Measurements from ENCODE around the gene C1orf141. TPM values are rescaled to one million over a fixed set of nuclear protein-coding genes. Genes with fewer than 3 reads are reported as not detected.
A peak's percentile ranks its signal among the peaks of the same experiment; 100 is the strongest.

C1orf141 gene
- total RNA-seq, 1 experiment from 2014 or later = not detected

DNA sequence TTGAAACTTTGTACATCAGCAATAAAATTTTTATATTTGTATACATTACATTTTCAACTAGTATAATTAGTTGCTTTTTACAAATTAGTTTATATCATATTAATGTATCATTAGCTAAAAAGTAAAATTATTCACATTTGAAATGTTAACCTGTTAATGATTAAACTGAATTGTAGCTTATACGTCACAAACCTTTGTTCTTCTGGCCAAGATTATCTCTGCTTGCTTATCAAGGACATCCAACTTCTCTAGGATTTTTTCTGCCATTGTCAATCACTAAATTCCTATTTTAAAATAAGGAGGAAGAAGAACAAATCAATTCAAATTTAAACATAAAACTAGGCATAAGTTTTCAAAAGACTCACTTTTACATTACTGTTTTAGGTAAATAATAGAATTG, 7.8 kb downstream of the C1orf141 start:
- H3K27me3 Mint-ChIP-seq (ENCODE audit: low read depth) = no peaks in the 10 kb centered on the region
- H3K36me3 Mint-ChIP-seq = no peaks in the 10 kb centered on the region
- POLR2A ChIA-PET = no interaction called here
- TF ChIP-seq, protein P1, sequence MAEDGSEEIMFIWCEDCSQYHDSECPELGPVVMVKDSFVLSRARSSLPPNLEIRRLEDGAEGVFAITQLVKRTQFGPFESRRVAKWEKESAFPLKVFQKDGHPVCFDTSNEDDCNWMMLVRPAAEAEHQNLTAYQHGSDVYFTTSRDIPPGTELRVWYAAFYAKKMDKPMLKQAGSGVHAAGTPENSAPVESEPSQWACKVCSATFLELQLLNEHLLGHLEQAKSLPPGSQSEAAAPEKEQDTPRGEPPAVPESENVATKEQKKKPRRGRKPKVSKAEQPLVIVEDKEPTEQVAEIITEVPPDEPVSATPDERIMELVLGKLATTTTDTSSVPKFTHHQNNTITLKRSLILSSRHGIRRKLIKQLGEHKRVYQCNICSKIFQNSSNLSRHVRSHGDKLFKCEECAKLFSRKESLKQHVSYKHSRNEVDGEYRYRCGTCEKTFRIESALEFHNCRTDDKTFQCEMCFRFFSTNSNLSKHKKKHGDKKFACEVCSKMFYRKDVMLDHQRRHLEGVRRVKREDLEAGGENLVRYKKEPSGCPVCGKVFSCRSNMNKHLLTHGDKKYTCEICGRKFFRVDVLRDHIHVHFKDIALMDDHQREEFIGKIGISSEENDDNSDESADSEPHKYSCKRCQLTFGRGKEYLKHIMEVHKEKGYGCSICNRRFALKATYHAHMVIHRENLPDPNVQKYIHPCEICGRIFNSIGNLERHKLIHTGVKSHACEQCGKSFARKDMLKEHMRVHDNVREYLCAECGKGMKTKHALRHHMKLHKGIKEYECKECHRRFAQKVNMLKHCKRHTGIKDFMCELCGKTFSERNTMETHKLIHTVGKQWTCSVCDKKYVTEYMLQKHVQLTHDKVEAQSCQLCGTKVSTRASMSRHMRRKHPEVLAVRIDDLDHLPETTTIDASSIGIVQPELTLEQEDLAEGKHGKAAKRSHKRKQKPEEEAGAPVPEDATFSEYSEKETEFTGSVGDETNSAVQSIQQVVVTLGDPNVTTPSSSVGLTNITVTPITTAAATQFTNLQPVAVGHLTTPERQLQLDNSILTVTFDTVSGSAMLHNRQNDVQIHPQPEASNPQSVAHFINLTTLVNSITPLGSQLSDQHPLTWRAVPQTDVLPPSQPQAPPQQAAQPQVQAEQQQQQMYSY (CRISPR knock-in tag; IDR thresholded peaks at IDR 0.05) = no peak
- TF ChIP-seq, protein P2, sequence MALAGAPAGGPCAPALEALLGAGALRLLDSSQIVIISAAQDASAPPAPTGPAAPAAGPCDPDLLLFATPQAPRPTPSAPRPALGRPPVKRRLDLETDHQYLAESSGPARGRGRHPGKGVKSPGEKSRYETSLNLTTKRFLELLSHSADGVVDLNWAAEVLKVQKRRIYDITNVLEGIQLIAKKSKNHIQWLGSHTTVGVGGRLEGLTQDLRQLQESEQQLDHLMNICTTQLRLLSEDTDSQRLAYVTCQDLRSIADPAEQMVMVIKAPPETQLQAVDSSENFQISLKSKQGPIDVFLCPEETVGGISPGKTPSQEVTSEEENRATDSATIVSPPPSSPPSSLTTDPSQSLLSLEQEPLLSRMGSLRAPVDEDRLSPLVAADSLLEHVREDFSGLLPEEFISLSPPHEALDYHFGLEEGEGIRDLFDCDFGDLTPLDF (CRISPR knock-in tag; IDR thresholded peaks at IDR 0.05) = no peak
- TF ChIP-seq, protein P3, sequence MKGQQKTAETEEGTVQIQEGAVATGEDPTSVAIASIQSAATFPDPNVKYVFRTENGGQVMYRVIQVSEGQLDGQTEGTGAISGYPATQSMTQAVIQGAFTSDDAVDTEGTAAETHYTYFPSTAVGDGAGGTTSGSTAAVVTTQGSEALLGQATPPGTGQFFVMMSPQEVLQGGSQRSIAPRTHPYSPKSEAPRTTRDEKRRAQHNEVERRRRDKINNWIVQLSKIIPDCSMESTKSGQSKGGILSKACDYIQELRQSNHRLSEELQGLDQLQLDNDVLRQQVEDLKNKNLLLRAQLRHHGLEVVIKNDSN (CRISPR knock-in tag; IDR thresholded peaks at IDR 0.05) = no peak
- TF ChIP-seq, protein P4, sequence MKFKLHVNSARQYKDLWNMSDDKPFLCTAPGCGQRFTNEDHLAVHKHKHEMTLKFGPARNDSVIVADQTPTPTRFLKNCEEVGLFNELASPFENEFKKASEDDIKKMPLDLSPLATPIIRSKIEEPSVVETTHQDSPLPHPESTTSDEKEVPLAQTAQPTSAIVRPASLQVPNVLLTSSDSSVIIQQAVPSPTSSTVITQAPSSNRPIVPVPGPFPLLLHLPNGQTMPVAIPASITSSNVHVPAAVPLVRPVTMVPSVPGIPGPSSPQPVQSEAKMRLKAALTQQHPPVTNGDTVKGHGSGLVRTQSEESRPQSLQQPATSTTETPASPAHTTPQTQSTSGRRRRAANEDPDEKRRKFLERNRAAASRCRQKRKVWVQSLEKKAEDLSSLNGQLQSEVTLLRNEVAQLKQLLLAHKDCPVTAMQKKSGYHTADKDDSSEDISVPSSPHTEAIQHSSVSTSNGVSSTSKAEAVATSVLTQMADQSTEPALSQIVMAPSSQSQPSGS (CRISPR knock-in tag; IDR thresholded peaks at IDR 0.05; ENCODE audit: borderline replicate concordance, low read depth) = no peak
- TF ChIP-seq FOXK1 (CRISPR knock-in tag; IDR thresholded peaks at IDR 0.05) = no peak
- TF ChIP-seq, protein P5, sequence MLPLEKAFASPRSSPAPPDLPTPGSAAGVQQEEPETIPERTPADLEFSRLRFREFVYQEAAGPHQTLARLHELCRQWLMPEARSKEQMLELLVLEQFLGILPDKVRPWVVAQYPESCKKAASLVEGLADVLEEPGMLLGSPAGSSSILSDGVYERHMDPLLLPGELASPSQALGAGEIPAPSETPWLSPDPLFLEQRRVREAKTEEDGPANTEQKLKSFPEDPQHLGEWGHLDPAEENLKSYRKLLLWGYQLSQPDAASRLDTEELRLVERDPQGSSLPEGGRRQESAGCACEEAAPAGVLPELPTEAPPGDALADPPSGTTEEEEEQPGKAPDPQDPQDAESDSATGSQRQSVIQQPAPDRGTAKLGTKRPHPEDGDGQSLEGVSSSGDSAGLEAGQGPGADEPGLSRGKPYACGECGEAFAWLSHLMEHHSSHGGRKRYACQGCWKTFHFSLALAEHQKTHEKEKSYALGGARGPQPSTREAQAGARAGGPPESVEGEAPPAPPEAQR (CRISPR knock-in tag; IDR thresholded peaks at IDR 0.05) = no peak
- no peak for TF ChIP-seq NR1H2 (CRISPR knock-in tag; IDR thresholded peaks at IDR 0.05)
- no peaks in the 10 kb centered on the region for H3K9me3 Mint-ChIP-seq
- CTCF ChIA-PET = interaction anchor here (0.6 to 1.7 kb wide), 13 partner anchors 8 to 1181 kb away, joined by 3 to 7 read pairs (median 4); partner anchors contain the start of gene C1orf141
- no peak for ATAC-seq
- H3K4me3 Mint-ChIP-seq = no peak overlapping the region
- H3K4me1 Mint-ChIP-seq = 0 out of 2 replicates have a peak, but pooled peaks cover 3% of the 10 kb centered on the region
- no peak overlapping the region for H3K27ac Mint-ChIP-seq
- no peak for DNase-seq (ENCODE audit: low spot score)

DNA sequence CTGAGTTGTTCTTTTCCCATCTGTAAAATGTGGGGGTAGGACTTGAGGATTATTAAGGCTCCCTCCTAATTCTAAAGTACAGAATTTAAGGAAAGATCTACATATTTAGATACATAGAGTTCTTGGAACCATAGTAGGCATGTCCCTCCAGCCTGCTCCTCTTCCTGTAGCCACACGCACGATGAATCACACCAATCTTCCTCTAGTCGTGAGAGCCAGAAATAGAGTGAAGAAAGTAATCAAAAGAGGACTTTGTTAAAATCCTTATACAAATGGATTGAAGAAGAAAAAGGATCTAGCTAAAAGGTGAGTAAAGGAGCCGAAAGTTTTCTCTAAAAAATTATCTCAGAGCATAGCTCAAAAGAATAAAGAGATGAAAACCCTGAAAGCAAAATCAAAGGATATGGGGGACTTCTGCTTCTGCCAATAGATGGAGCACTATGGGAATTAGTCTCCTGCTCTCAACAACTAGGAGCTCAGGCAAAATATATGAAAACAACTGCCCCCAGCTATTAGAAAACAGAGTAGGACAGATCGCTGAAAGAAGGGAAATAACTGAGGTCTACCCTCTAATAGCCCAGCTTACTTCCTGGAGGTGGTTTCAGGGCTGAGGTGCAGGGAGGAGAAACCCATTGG, 8.5 kb downstream of the C1orf141 start:
- H3K9me3 Mint-ChIP-seq = peaks cover 2% of the 10 kb centered on the region
- ChIA-PET CTCF (interaction anchor here (0.6 to 1.7 kb wide), 14 partner anchors 9 to 1181 kb away, joined by 3 to 7 read pairs (median 4); partner anchors contain the start of gene C1orf141), POLR2A (no interaction called here)
- no peaks in the 10 kb centered on the region for H3K27me3 Mint-ChIP-seq (ENCODE audit: low read depth)
- H3K4me3 Mint-ChIP-seq = no peak overlapping the region
- H3K4me1 Mint-ChIP-seq = 0 out of 2 replicates have a peak, but pooled peaks cover 3% of the 10 kb centered on the region
- DNase-seq (ENCODE audit: low spot score) = no peak
- peak; percentile 65 for ATAC-seq
- no peaks in the 10 kb centered on the region for H3K36me3 Mint-ChIP-seq
- no peak overlapping the region for H3K27ac Mint-ChIP-seq
- TF ChIP-seq FOXP1 (CRISPR knock-in tag; IDR thresholded peaks at IDR 0.05; ENCODE audit: borderline replicate concordance) (no peak), RELA (CRISPR knock-in tag; IDR thresholded peaks at IDR 0.05; ENCODE audit: borderline replicate concordance) (no peak), NFE2L1 (CRISPR knock-in tag; IDR thresholded peaks at IDR 0.05) (no peak)
- TF ChIP-seq, protein P6, sequence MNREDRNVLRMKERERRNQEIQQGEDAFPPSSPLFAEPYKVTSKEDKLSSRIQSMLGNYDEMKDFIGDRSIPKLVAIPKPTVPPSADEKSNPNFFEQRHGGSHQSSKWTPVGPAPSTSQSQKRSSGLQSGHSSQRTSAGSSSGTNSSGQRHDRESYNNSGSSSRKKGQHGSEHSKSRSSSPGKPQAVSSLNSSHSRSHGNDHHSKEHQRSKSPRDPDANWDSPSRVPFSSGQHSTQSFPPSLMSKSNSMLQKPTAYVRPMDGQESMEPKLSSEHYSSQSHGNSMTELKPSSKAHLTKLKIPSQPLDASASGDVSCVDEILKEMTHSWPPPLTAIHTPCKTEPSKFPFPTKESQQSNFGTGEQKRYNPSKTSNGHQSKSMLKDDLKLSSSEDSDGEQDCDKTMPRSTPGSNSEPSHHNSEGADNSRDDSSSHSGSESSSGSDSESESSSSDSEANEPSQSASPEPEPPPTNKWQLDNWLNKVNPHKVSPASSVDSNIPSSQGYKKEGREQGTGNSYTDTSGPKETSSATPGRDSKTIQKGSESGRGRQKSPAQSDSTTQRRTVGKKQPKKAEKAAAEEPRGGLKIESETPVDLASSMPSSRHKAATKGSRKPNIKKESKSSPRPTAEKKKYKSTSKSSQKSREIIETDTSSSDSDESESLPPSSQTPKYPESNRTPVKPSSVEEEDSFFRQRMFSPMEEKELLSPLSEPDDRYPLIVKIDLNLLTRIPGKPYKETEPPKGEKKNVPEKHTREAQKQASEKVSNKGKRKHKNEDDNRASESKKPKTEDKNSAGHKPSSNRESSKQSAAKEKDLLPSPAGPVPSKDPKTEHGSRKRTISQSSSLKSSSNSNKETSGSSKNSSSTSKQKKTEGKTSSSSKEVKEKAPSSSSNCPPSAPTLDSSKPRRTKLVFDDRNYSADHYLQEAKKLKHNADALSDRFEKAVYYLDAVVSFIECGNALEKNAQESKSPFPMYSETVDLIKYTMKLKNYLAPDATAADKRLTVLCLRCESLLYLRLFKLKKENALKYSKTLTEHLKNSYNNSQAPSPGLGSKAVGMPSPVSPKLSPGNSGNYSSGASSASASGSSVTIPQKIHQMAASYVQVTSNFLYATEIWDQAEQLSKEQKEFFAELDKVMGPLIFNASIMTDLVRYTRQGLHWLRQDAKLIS (CRISPR knock-in tag; IDR thresholded peaks at IDR 0.05; ENCODE audit: borderline replicate concordance) = no peak
- TF ChIP-seq, protein P7, sequence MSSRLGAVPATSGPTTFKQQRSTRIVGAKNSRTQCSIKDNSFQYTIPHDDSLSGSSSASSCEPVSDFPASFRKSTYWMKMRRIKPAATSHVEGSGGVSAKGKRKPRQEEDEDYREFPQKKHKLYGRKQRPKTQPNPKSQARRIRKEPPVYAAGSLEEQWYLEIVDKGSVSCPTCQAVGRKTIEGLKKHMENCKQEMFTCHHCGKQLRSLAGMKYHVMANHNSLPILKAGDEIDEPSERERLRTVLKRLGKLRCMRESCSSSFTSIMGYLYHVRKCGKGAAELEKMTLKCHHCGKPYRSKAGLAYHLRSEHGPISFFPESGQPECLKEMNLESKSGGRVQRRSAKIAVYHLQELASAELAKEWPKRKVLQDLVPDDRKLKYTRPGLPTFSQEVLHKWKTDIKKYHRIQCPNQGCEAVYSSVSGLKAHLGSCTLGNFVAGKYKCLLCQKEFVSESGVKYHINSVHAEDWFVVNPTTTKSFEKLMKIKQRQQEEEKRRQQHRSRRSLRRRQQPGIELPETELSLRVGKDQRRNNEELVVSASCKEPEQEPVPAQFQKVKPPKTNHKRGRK (CRISPR knock-in tag; IDR thresholded peaks at IDR 0.05; ENCODE audit: borderline replicate concordance) = no peak
- TF ChIP-seq, protein P8, sequence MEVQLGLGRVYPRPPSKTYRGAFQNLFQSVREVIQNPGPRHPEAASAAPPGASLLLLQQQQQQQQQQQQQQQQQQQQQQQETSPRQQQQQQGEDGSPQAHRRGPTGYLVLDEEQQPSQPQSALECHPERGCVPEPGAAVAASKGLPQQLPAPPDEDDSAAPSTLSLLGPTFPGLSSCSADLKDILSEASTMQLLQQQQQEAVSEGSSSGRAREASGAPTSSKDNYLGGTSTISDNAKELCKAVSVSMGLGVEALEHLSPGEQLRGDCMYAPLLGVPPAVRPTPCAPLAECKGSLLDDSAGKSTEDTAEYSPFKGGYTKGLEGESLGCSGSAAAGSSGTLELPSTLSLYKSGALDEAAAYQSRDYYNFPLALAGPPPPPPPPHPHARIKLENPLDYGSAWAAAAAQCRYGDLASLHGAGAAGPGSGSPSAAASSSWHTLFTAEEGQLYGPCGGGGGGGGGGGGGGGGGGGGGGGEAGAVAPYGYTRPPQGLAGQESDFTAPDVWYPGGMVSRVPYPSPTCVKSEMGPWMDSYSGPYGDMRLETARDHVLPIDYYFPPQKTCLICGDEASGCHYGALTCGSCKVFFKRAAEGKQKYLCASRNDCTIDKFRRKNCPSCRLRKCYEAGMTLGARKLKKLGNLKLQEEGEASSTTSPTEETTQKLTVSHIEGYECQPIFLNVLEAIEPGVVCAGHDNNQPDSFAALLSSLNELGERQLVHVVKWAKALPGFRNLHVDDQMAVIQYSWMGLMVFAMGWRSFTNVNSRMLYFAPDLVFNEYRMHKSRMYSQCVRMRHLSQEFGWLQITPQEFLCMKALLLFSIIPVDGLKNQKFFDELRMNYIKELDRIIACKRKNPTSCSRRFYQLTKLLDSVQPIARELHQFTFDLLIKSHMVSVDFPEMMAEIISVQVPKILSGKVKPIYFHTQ (CRISPR knock-in tag; IDR thresholded peaks at IDR 0.05) = no peak
- TF ChIP-seq, protein P9, sequence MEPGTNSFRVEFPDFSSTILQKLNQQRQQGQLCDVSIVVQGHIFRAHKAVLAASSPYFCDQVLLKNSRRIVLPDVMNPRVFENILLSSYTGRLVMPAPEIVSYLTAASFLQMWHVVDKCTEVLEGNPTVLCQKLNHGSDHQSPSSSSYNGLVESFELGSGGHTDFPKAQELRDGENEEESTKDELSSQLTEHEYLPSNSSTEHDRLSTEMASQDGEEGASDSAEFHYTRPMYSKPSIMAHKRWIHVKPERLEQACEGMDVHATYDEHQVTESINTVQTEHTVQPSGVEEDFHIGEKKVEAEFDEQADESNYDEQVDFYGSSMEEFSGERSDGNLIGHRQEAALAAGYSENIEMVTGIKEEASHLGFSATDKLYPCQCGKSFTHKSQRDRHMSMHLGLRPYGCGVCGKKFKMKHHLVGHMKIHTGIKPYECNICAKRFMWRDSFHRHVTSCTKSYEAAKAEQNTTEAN (CRISPR knock-in tag; IDR thresholded peaks at IDR 0.05) = no peak
